Measurements from ENCODE around the gene SUMO2.
"Not testable (repeated sequence)": the region's sequence is repeated elsewhere in the genome, so short reads cannot be mapped to it uniquely, and the experiment has no call there.

The SUMO2 gene

DNA sequence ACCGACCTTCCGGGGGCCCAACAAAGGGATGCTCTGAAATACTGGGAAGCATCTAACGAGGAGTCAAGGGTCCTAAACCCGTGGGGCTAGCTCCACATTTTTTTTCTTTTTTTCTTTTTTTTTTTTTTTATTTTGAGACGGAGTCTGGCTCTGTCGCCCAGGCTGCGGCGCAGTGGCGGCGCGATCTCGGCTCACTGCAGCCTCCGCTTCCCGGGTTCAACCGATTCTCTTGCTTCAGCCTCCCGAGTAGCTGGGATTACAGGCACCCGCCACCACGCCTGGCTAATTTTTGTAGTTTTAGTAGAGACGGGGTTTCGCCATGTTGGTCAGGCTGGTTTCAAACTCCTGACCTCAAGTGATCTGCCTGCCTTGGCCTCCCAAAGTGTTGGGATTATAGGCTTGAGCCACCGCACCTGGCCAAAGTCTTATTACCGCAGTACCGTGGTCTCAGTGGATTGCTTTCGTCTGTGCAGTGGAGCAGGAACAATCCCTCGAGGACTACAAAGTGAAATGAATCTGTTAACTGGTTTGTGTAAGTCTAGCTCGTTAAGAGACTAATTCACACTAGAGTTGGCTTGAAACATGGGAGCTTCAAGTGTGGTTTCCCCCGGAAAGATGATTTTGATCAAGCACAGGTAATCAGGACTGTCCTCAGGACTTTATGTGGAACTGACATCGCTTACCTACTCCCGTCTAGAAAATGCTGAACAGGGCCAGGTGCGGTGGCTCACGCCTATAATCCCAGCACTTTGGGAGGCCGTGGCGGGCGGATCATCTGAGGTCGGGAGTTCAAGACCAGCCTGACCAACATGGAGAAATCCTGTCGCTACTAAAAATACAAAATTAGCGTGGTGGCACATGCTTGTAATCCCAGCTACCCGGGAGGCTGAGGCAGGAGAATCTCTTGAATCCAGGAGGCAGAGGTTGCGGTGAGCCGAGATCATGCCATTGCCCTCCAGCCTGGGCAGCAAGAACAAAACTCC, 50.5 kb downstream of the SUMO2 start:
- WGBS, 2 experiments, result 88% methylated on average over 40 of the region's 40 CpGs
- Histone ChIP-seq H3K27ac (ENCODE audit: insufficient read depth, low read depth, low read length, poor library complexity, severe bottlenecking) (peak overlapping the region; percentile 41), H3K4me3 (ENCODE audit: insufficient read depth, low read depth, low read length) (peak overlapping the region; percentile 90), H3K36me3 (ENCODE audit: control insufficient read depth, insufficient read depth, low read length) (peaks cover 21% of the 10 kb centered on the region)
- not testable (repeated sequence) for H3K27me3 ChIP-seq (ENCODE audit: control insufficient read depth, insufficient read depth, low read length, poor library complexity, severe bottlenecking); H3K9me3 ChIP-seq (ENCODE audit: control insufficient read depth, low read length); H3K4me1 ChIP-seq (ENCODE audit: control insufficient read depth, insufficient read depth, low read length)

DNA sequence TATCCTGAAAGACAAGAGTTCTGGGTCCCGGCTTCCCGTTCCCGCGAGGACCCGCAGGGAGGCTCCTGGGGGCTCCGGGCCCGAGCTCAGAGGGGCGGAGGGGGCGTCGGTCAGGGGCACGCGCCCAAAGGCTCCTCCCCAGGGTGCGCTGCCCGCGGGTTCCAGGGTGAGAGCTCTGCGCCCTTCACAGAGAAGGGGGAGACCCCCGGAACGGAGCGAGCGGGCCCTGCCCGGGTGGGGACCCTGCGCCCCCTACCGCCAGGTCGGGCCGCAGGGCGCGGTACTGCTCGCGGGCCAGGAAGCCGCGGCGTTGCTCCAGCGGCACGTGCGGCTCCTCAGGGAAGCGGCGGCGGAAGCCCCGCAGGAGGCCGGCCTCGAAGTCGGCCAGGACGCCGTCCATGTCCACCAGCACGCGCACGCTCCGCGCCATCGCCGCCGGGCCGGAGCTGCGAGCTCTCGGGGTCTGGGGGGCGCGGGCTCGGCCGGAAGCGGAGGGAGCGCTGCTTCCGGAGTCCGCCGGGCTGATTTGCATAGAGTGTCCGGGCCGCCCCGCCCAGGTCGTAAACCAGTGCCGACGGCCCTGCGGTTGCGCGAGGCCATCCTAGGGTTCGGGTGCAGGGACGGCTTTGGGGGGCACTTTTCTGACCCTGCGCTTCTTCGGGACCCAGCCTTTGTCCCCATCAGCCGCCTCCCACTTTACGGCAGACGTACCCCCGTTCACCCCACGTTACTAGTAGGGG, 51.3 kb downstream of the SUMO2 start, which contains the start of gene NT5C:
Gene NT5C (minus strand): TSS at position 465 of the 740 bp plus-strand sequence. CDS start 35 bp downstream, at position 430.
- 1% methylated on average over 82 of the region's 82 CpGs for WGBS, 2 experiments
- Histone ChIP-seq H3K27ac (ENCODE audit: insufficient read depth, low read depth, low read length, poor library complexity, severe bottlenecking) (peak within 1 kb of the TSS; percentile 90), H3K4me1 (ENCODE audit: control insufficient read depth, insufficient read depth, low read length) (peaks cover 6% of the 10 kb centered on the region), H3K27me3 (ENCODE audit: control insufficient read depth, insufficient read depth, low read length, poor library complexity, severe bottlenecking) (no peaks in the 10 kb centered on the region), H3K4me3 (ENCODE audit: insufficient read depth, low read depth, low read length) (peak within 1 kb of the TSS; percentile 90), H3K36me3 (ENCODE audit: control insufficient read depth, insufficient read depth, low read length) (peaks cover 21% of the 10 kb centered on the region), H3K9me3 (ENCODE audit: control insufficient read depth, low read length) (no peaks in the 10 kb centered on the region)

DNA sequence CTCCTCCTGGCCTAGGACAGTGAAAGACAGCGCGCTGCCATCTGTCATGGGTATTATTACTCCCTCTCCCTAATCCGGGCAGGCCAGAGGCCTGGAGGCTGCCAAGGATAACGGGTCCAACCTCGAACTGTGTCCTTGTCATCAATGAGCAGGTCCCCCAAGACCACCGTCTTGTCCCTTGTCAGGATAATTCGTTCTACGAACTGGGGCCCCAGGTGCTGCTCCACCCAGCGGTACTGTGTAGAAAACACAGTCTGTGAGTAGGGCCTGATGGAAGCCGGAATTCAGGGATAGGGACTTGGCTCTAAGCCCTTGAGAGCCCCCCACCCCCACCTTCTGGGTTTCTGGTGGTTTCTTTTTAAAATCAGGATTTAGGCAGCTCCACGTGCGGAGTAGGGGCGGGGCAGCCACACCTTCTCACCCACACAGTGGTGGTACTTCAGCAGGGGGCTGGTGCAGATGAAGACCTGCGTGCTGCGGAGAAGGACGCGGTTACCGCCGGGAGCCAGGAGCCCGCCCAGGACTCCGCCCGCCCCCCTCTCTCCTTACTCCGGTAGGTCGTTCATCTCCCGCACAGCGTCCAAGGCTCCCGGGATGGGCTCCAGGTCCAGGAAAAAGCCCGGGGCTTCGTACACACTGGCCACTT, 52.0 kb downstream of the SUMO2 start:
- H3K4me1 ChIP-seq (ENCODE audit: control insufficient read depth, insufficient read depth, low read length), result peaks cover 6% of the 10 kb centered on the region
- WGBS, 2 experiments, result 10 to 11% methylated on average over 29 of the region's 29 CpGs
- peak overlapping the region; percentile 90 for H3K27ac ChIP-seq (ENCODE audit: insufficient read depth, low read depth, low read length, poor library complexity, severe bottlenecking)
- peaks cover 18% of the 10 kb centered on the region for H3K36me3 ChIP-seq (ENCODE audit: control insufficient read depth, insufficient read depth, low read length)
- H3K9me3 ChIP-seq (ENCODE audit: control insufficient read depth, low read length), result no peaks in the 10 kb centered on the region
- H3K27me3 ChIP-seq (ENCODE audit: control insufficient read depth, insufficient read depth, low read length, poor library complexity, severe bottlenecking), result no peaks in the 10 kb centered on the region
- peak overlapping the region; percentile 90 for H3K4me3 ChIP-seq (ENCODE audit: insufficient read depth, low read depth, low read length)

DNA sequence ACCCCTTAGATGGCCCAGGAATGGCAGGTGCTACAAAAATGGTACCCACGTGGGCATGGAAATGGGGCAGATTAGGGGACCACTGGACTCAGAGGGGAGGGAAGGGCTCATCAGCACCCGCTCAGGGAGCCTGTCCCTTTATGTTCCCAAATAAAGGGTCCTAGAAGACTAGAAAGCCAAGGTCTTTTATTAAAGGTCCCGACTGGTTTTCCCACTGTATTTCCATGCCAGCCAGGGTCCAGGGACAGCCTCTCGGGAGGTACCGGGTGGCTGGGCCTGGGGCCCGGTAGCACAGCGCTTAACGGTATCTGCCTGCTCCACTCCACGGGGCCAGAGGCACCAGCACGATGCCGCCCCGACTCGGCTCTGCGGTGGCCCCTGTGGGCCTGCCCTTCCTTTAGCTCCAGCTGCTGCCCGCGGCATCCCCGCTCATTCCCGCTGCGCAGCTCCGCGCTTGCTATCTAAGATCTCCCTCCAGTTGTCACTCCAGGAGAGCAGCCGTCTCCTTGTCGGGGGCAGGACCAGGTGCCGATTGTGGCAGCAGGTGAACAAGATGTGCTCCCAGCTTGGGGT, 52.6 kb downstream of the SUMO2 start:
- no peaks in the 10 kb centered on the region for H3K9me3 ChIP-seq (ENCODE audit: control insufficient read depth, low read length)
- H3K4me1 ChIP-seq (ENCODE audit: control insufficient read depth, insufficient read depth, low read length), result peaks cover 6% of the 10 kb centered on the region
- H3K27ac ChIP-seq (ENCODE audit: insufficient read depth, low read depth, low read length, poor library complexity, severe bottlenecking), result no peak overlapping the region
- peaks cover 13% of the 10 kb centered on the region for H3K36me3 ChIP-seq (ENCODE audit: control insufficient read depth, insufficient read depth, low read length)
- WGBS, 2 experiments, result 89 to 90% methylated on average over 24 of the region's 24 CpGs
- H3K27me3 ChIP-seq (ENCODE audit: control insufficient read depth, insufficient read depth, low read length, poor library complexity, severe bottlenecking), result no peaks in the 10 kb centered on the region
- peak overlapping the region; percentile 90 for H3K4me3 ChIP-seq (ENCODE audit: insufficient read depth, low read depth, low read length)

DNA sequence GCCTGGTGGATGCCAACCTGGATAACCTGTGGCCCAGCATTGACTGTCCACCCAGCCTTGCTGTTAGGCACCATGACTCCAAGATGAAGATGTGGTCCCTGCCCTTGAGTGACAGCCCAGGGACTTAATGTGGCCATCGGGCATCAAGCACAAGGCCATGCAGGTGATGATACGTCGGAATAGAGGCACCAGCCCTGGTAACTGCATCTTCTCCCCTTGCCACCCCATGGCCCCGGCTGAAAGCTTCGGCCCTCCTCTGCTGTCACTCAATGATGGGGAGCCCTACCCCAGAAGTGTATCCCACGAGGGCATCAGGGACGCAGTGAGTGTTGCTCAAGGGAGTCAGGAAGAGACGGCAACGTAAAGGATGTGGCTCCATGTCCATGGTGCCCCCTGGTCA, 53.2 kb downstream of the SUMO2 start:
- 90 to 92% methylated on average over 9 of the region's 9 CpGs for WGBS, 2 experiments

DNA sequence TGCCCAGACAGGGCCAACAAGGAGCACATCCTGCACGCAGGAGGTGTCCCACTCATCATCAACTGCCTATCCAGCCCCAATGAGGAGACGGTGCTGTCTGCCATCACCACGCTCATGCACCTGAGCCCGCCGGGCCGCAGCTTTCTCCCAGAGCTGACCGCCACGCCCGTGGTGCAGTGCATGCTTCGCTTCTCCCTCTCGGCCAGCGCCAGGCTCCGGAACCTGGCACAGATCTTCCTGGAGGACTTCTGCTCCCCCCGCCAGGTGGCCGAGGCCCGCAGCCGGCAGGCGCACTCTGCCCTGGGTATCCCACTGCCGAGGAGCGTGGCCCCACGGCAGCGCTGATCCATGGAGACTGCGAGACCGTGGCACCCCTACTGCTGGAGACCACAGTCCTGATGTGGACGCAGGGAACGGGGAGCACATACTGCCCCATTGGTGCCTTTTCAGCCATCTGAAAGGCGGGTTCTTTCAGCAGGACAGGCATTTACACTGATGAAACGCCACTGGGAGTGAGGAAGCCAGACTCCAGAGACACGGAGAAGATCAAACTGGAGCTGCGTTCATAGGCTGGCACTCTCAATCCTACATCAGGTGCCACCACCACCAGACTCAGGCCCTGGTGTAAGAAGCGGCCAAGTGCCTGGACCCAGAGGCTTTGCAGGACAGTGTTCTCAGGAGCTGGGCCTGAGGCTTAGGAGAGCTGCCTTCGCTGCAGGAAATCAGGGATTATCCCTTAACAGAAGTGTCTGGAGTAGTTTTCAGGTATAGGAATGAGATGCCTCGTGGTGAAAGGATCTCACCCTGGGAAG, 53.9 kb downstream of the SUMO2 start:
- Histone ChIP-seq H3K27me3 (ENCODE audit: control insufficient read depth, insufficient read depth, low read length, poor library complexity, severe bottlenecking) (no peaks in the 10 kb centered on the region), H3K4me3 (ENCODE audit: insufficient read depth, low read depth, low read length) (no peak overlapping the region), H3K36me3 (ENCODE audit: control insufficient read depth, insufficient read depth, low read length) (peaks cover 13% of the 10 kb centered on the region), H3K9me3 (ENCODE audit: control insufficient read depth, low read length) (no peaks in the 10 kb centered on the region), H3K4me1 (ENCODE audit: control insufficient read depth, insufficient read depth, low read length) (peaks cover 6% of the 10 kb centered on the region), H3K27ac (ENCODE audit: insufficient read depth, low read depth, low read length, poor library complexity, severe bottlenecking) (no peak overlapping the region)
- 94 to 96% methylated on average over 33 of the region's 33 CpGs for WGBS, 2 experiments

More for the DNA sequence above, 53.2 kb downstream of the SUMO2 start:
- Histone ChIP-seq H3K27me3 (ENCODE audit: control insufficient read depth, insufficient read depth, low read length, poor library complexity, severe bottlenecking) (no peaks in the 10 kb centered on the region), H3K4me1 (ENCODE audit: control insufficient read depth, insufficient read depth, low read length) (peaks cover 6% of the 10 kb centered on the region), H3K9me3 (ENCODE audit: control insufficient read depth, low read length) (no peaks in the 10 kb centered on the region), H3K4me3 (ENCODE audit: insufficient read depth, low read depth, low read length) (no peak overlapping the region), H3K36me3 (ENCODE audit: control insufficient read depth, insufficient read depth, low read length) (peaks cover 13% of the 10 kb centered on the region), H3K27ac (ENCODE audit: insufficient read depth, low read depth, low read length, poor library complexity, severe bottlenecking) (no peak overlapping the region)

DNA sequence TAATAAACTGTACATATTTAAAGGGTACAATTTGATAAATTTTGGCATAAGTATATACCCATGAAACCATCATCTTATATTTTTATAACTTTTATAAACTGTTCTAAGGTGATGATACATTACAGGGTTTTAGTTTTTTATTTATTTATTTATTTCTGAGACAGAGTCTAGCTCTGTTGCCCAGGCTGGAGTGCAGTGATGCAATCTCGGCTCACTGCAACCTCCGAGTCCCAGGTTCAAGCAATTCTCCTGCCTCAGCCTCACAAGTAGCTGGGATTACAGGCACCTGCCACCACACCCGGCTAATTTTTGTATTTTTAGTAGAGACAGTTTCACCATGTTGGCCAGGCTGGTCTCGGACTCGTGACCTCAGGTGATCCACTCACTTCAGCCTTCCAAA, 54.8 kb downstream of the SUMO2 start:
- peaks cover 13% of the 10 kb centered on the region for H3K36me3 ChIP-seq (ENCODE audit: control insufficient read depth, insufficient read depth, low read length)
- WGBS, 2 experiments, result 91 to 97% methylated on average over 5 of the region's 5 CpGs
- H3K4me3 ChIP-seq (ENCODE audit: insufficient read depth, low read depth, low read length); H3K9me3 ChIP-seq (ENCODE audit: control insufficient read depth, low read length); H3K27me3 ChIP-seq (ENCODE audit: control insufficient read depth, insufficient read depth, low read length, poor library complexity, severe bottlenecking); H3K4me1 ChIP-seq (ENCODE audit: control insufficient read depth, insufficient read depth, low read length); H3K27ac ChIP-seq (ENCODE audit: insufficient read depth, low read depth, low read length, poor library complexity, severe bottlenecking): not testable (repeated sequence)

DNA sequence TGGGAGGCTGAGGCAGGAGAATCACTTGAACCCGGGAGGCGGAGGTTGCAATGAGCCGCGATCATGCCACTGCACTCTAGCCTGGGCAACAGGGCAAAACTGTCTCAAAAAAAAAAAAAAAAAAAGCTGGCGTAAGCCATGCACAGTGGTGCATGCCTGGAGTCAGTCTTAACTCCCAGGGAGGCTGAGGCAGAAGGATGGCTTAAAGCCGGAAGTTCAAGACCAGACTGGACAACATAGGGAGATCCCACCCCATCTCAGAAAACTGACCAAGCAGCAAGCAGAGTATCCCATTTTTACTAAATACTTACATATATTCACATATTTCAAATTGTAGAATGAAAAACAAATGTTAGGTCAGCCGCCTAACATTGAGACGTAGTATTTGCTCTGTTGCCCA, 55.8 kb downstream of the SUMO2 start:
- Histone ChIP-seq H3K9me3 (ENCODE audit: control insufficient read depth, low read length) (no peaks in the 10 kb centered on the region), H3K36me3 (ENCODE audit: control insufficient read depth, insufficient read depth, low read length) (peaks cover 13% of the 10 kb centered on the region), H3K4me1 (ENCODE audit: control insufficient read depth, insufficient read depth, low read length) (peaks cover 6% of the 10 kb centered on the region), H3K27me3 (ENCODE audit: control insufficient read depth, insufficient read depth, low read length, poor library complexity, severe bottlenecking) (no peaks in the 10 kb centered on the region), H3K4me3 (ENCODE audit: insufficient read depth, low read depth, low read length) (no peak overlapping the region), H3K27ac (ENCODE audit: insufficient read depth, low read depth, low read length, poor library complexity, severe bottlenecking) (no peak overlapping the region)
- 94 to 96% methylated on average over 8 of the region's 8 CpGs for WGBS, 2 experiments

DNA sequence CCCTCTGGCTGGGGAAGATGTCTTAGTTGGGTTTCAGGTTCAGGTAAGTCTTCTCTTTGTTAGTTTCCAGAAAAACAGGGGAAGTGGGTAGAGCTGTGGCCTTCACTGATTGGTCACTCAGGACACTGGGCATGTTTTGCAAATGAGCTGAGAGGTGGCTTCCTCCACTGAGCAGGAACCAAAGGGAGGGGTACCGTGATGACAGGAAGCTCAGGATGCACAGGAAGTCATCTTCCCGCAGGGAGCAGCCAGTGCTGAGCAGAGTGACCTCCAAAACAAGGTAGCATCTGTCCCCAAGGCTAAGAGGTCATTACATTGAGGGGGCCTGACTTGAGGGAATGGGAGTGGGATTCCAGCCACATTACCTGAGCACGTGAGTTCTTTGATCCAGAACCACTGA, 56.8 kb downstream of the SUMO2 start:
- 64 to 73% methylated on average over 3 of the region's 3 CpGs for whole genome bisulfite sequencing, 2 experiments
- H3K4me1 ChIP-seq (ENCODE audit: control insufficient read depth, insufficient read depth, low read length), result peaks cover 6% of the 10 kb centered on the region
- no peak overlapping the region for H3K4me3 ChIP-seq (ENCODE audit: insufficient read depth, low read depth, low read length)
- no peaks in the 10 kb centered on the region for H3K9me3 ChIP-seq (ENCODE audit: control insufficient read depth, low read length)
- no peak overlapping the region for H3K27ac ChIP-seq (ENCODE audit: insufficient read depth, low read depth, low read length, poor library complexity, severe bottlenecking)
- no peaks in the 10 kb centered on the region for H3K27me3 ChIP-seq (ENCODE audit: control insufficient read depth, insufficient read depth, low read length, poor library complexity, severe bottlenecking)
- H3K36me3 ChIP-seq (ENCODE audit: control insufficient read depth, insufficient read depth, low read length), result peaks cover 13% of the 10 kb centered on the region
